IPS-20b (cell line): ENCODE measurements around the gene FAM124B.

ENCODE experiments used
- H3K27ac ChIP-seq: one replicate; pipeline ENCODE4 v1.5.1; 2013; ENCODE audit warnings: low read length
- H3K27me3 ChIP-seq: 2 replicates; pipeline ENCODE4 v1.6.1; 2013; ENCODE audit warnings: mild to moderate bottlenecking, low read length, inconsistent platforms; ENCODE audit not compliant: insufficient read depth
- H3K36me3 ChIP-seq: 2 replicates; pipeline ENCODE4 v1.6.1; 2013; ENCODE audit warnings: low read depth, mild to moderate bottlenecking, inconsistent platforms, low read length, moderate library complexity; ENCODE audit not compliant: insufficient read depth
- H3K4me1 ChIP-seq: 2 replicates; pipeline ENCODE4 v1.6.1; 2013; ENCODE audit warnings: mild to moderate bottlenecking, control low read depth, inconsistent platforms, low read length, moderate library complexity; ENCODE audit not compliant: insufficient read depth
- H3K4me3 ChIP-seq: 2 replicates; pipeline ENCODE4 v1.5.1; 2013; ENCODE audit warnings: mild to moderate bottlenecking, low read length, inconsistent platforms
- H3K9ac ChIP-seq: 2 replicates; pipeline ENCODE4 v1.6.1; 2013; ENCODE audit warnings: low read depth, mild to moderate bottlenecking, inconsistent platforms, low read length, moderate library complexity
- H3K9me3 ChIP-seq: 2 replicates; pipeline ENCODE4 v1.6.1; 2013; ENCODE audit warnings: mild to moderate bottlenecking, low read depth, low read length, inconsistent platforms; ENCODE audit not compliant: insufficient read depth

The FAM124B gene

DNA sequence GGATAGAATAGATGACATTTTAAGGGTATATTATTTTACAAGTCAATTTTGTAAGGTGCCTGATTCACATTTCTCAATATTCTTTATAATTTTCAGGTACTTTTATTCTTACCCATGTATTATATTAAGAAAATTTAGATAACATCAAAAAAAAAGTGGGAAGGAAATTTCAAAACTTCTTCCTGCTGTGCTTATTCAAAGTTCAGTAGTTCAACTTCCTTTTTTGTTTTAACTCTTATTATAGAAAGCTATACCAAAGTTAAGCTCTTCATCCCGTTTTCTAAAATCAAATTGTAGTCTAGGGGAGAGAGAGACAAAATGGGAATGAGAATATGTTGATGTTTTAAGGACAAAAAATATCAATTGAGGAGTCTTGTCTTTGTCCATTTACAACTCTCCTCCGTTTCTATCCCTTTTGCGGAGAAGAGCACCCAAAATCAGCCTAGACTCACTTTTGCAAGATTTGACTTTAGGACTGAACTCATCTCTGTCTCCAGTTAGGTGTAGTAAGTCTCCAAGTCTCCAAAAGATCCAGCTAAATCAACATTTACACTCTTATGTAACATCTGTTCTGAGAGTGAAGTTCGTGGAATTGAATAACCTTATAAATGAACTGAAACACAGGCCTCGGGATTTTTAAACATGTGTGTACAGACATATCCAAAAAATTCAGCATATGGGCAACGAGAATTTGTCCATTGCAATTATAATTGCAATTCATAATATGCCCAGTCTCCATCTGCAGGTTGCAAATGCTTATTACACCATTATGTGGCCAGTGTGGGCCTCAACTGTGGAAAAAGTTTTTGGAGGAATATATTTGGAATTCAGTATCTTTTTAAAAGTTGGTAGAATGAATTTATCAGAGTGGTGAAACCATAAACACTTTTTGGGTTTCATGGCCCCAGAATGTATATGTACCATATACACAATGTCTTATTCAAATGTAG is 23.9 kb downstream of the FAM124B start:
- Histone ChIP-seq H3K36me3 (no peaks in the 10 kb centered on the region), H3K9me3 (no peaks in the 10 kb centered on the region), H3K27me3 (no peaks in the 10 kb centered on the region), H3K4me1 (no peaks in the 10 kb centered on the region), H3K27ac (no peak overlapping the region), H3K4me3 (no peak overlapping the region), H3K9ac (no peak overlapping the region)

DNA sequence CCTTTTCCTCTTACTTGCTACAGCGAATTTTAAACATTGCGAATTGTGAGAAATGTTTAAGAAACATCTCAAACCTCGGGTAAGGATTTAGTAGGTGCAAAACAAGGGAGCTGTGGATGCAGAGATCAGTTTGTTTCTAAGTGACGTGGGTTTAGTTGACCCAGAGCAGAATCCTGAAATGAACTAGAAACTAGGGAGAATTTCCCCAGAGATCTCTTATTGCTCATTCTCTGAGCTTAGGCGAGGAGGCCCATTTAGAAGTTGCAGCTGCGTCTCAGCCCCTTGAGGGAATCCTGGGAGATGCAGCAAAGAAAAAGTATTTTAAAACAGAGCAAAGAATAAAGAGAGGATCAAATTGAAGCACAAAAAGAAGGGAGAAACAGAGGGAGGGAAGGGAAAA is 29.3 kb downstream of the FAM124B start:
- Histone ChIP-seq H3K4me3 (no peak overlapping the region), H3K9me3 (no peaks in the 10 kb centered on the region), H3K36me3 (no peaks in the 10 kb centered on the region), H3K4me1 (no peaks in the 10 kb centered on the region), H3K9ac (no peak overlapping the region), H3K27ac (no peak overlapping the region), H3K27me3 (no peaks in the 10 kb centered on the region)

GRCh38 chr2:224369028-224369632 is 32.8 kb downstream of the FAM124B start:
- no peak overlapping the region for H3K27ac ChIP-seq
- H3K9ac ChIP-seq, result no peak overlapping the region
- H3K36me3 ChIP-seq, result no peaks in the 10 kb centered on the region
- no peaks in the 10 kb centered on the region for H3K4me1 ChIP-seq
- no peaks in the 10 kb centered on the region for H3K9me3 ChIP-seq
- H3K27me3 ChIP-seq, result no peaks in the 10 kb centered on the region
- H3K4me3 ChIP-seq, result no peak overlapping the region

DNA sequence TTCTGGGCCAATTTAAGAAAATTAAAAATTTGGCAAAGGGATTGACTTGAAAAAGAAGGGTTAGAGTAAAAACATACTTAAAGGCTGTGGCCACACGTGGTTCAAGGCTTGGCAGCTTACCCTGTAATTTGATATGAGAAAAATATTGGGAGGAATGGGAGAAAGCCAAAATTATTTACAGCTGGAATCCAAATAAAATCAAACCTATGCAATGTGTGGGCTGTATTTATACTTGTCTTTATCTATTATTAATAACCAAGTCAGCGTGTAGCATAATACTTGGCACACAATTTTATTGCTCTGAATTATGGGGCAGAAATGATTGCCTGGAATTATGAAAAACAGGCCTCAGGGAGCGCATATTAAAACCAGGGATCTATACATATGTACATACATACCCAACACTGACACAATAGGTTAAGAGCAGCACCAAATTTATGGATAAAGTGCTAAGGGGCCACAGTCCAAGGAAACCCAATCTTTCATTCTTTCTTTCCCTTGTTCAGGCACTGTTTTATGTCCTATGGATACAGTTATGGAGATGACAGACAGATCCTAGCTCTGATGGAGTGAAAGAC is 35.6 kb downstream of the FAM124B start:
- Histone ChIP-seq H3K27me3 (no peaks in the 10 kb centered on the region), H3K36me3 (no peaks in the 10 kb centered on the region), H3K27ac (no peak overlapping the region), H3K4me1 (no peaks in the 10 kb centered on the region), H3K4me3 (no peak overlapping the region), H3K9ac (no peak overlapping the region), H3K9me3 (no peaks in the 10 kb centered on the region)

- H3K9ac ChIP-seq, result no peak overlapping the region
- no peaks in the 10 kb centered on the region for H3K36me3 ChIP-seq
- no peaks in the 10 kb centered on the region for H3K27me3 ChIP-seq
- no peak overlapping the region for H3K4me3 ChIP-seq
- H3K4me1 ChIP-seq, result no peaks in the 10 kb centered on the region
- no peaks in the 10 kb centered on the region for H3K9me3 ChIP-seq
- no peak overlapping the region for H3K27ac ChIP-seq
Measured at GRCh38 chr2:224365331-224365730, 36.6 kb downstream of the FAM124B start.

DNA sequence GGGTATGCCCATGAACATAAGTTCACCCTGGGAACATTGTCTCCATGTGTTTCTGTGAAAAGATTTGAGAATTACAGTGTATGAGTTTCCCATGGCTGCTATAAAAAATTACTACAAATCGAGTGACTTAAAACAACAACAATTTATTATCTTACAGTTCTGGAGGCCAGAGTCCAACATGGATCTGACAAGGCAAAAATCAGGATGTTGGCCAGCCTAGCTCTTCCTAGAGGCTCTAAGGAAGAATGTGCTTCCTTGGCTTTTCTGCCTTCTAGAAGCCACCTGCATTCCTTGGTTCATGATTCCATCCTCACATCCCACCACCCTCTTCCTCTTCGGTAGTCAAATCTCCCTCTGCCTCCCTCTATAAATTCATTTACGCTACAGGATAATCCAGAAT is 38.6 kb downstream of the FAM124B start:
- Histone ChIP-seq H3K27ac (no peak overlapping the region), H3K9ac (no peak overlapping the region)

GRCh38 chr2:224362094-224362493 is 39.8 kb downstream of the FAM124B start:
- Histone ChIP-seq H3K4me3 (no peak overlapping the region), H3K27me3 (no peaks in the 10 kb centered on the region), H3K9ac (no peak overlapping the region), H3K27ac (no peak overlapping the region), H3K9me3 (no peaks in the 10 kb centered on the region), H3K4me1 (no peaks in the 10 kb centered on the region), H3K36me3 (no peaks in the 10 kb centered on the region)

More for the DNA sequence above, 38.6 kb downstream of the FAM124B start:
- no peaks in the 10 kb centered on the region for H3K4me1 ChIP-seq
- no peaks in the 10 kb centered on the region for H3K36me3 ChIP-seq
- H3K9me3 ChIP-seq, result no peaks in the 10 kb centered on the region
- H3K27me3 ChIP-seq, result no peaks in the 10 kb centered on the region
- H3K4me3 ChIP-seq, result no peak overlapping the region

- Histone ChIP-seq H3K4me1 (no peaks in the 10 kb centered on the region), H3K4me3 (no peak overlapping the region), H3K9ac (no peak overlapping the region), H3K27ac (no peak overlapping the region), H3K9me3 (no peaks in the 10 kb centered on the region), H3K27me3 (no peaks in the 10 kb centered on the region), H3K36me3 (no peaks in the 10 kb centered on the region)
Measured at GRCh38 chr2:224360801-224361251, 41.1 kb downstream of the FAM124B start.

- H3K27ac ChIP-seq, result no peak overlapping the region
- no peaks in the 10 kb centered on the region for H3K9me3 ChIP-seq
- H3K4me3 ChIP-seq, result no peak overlapping the region
- no peak overlapping the region for H3K9ac ChIP-seq
- H3K4me1 ChIP-seq, result no peaks in the 10 kb centered on the region
- H3K27me3 ChIP-seq, result no peaks in the 10 kb centered on the region
- no peaks in the 10 kb centered on the region for H3K36me3 ChIP-seq
Measured at GRCh38 chr2:224359569-224359968, 42.3 kb downstream of the FAM124B start.

DNA sequence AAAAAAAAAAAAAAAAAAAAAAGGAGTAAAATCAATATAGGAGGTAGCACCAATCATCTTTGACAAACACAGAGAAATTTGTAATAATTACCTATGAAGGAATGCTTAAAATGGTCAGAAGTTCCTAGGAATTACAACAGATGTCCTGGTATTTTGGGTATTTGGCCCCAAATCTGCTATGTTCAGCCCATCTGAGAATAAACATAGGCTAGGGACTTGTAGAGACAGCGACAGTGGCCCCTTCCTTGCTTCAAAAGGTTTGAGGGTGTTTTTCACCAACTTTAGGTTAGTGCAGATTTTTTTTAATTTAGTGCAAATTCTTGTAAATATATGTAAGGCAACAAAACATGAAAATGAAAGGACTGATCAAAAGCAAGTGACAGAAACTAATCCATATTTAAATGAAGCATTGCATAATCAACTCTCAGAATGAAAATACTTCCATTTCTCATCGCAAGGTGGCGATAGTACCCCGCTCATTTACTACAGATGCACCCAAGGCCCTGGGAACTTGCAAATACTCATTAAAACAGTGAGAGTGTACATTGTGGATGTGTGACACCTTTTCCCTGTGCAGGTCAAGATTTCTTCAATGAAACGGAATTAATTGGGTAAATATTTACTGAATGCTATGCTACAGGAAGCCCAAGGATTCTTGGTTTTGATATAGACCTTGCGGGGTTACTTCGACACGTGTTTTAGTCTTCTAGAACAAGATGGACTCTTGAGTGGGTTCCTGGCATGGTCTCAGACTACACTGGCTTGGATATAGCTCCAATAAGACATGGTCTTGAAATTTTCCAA is 44.6 kb downstream of the FAM124B start:
- Histone ChIP-seq H3K36me3 (no peaks in the 10 kb centered on the region), H3K4me1 (no peaks in the 10 kb centered on the region), H3K9ac (no peak overlapping the region), H3K27ac (no peak overlapping the region), H3K4me3 (no peak overlapping the region), H3K9me3 (no peaks in the 10 kb centered on the region), H3K27me3 (no peaks in the 10 kb centered on the region)

GRCh38 chr2:224354632-224355211 is 47.2 kb downstream of the FAM124B start:
- Histone ChIP-seq H3K36me3 (no peaks in the 10 kb centered on the region), H3K4me3 (no peak overlapping the region), H3K27ac (no peak overlapping the region), H3K27me3 (no peaks in the 10 kb centered on the region), H3K9ac (no peak overlapping the region), H3K4me1 (no peaks in the 10 kb centered on the region), H3K9me3 (no peaks in the 10 kb centered on the region)
